ENCODE results near the gene MOB3B.

The MOB3B gene

GRCh38 chr9:27413511-27414219 lies 115.9 kb downstream of the MOB3B start:
- FAIRE-seq = no peak

GRCh38 chr9:27412963-27413362 lies 116.7 kb downstream of the MOB3B start:
- no peak for FAIRE-seq

GRCh38 chr9:27412081-27412480 lies 117.5 kb downstream of the MOB3B start:
- FAIRE-seq = no peak

GRCh38 chr9:27408482-27408881 lies 121.1 kb downstream of the MOB3B start:
- no peak for FAIRE-seq

- FAIRE-seq = no peak
Measured at GRCh38 chr9:27408001-27408400, 121.6 kb downstream of the MOB3B start.

- FAIRE-seq = no peak
Measured at GRCh38 chr9:27407491-27407890, 122.1 kb downstream of the MOB3B start.

- FAIRE-seq = no peak
Measured at GRCh38 chr9:27404661-27405060, 125.0 kb downstream of the MOB3B start.

GRCh38 chr9:27402626-27403025 lies 127.0 kb downstream of the MOB3B start:
- FAIRE-seq = no peak

GRCh38 chr9:27400334-27400880 lies 129.2 kb downstream of the MOB3B start:
- no peak for FAIRE-seq

- no peak for FAIRE-seq
Measured at GRCh38 chr9:27398982-27399653, 130.5 kb downstream of the MOB3B start.

- no peak for FAIRE-seq
Measured at GRCh38 chr9:27396495-27396894, 133.1 kb downstream of the MOB3B start.

GRCh38 chr9:27395484-27395921 lies 134.1 kb downstream of the MOB3B start:
- no peak for FAIRE-seq

- FAIRE-seq = no peak
Measured at GRCh38 chr9:27394826-27395201, 134.8 kb downstream of the MOB3B start.

GRCh38 chr9:27394154-27394825 lies 135.3 kb downstream of the MOB3B start:
- FAIRE-seq = no peak

- no peak for FAIRE-seq
Measured at GRCh38 chr9:27393054-27393846, 136.4 kb downstream of the MOB3B start.

- FAIRE-seq = no peak
Measured at GRCh38 chr9:27392451-27392850, 137.2 kb downstream of the MOB3B start.

GRCh38 chr9:27391040-27391895 lies 138.3 kb downstream of the MOB3B start:
- FAIRE-seq = no peak

GRCh38 chr9:27388150-27388549 lies 141.5 kb downstream of the MOB3B start:
- no peak for FAIRE-seq

GRCh38 chr9:27387722-27388121 lies 141.9 kb downstream of the MOB3B start:
- FAIRE-seq = no peak

- no peak for FAIRE-seq
Measured at GRCh38 chr9:27386571-27387091, 143.0 kb downstream of the MOB3B start.

- FAIRE-seq = no peak
Measured at GRCh38 chr9:27385606-27386322, 143.8 kb downstream of the MOB3B start.

All from A204.1 (cell line).